Measurements from ENCODE around the gene ARIH2.
"Not testable (repeated sequence)": the region's sequence is repeated elsewhere in the genome, so short reads cannot be mapped to it uniquely, and the experiment has no call there.

The ARIH2 gene

DNA sequence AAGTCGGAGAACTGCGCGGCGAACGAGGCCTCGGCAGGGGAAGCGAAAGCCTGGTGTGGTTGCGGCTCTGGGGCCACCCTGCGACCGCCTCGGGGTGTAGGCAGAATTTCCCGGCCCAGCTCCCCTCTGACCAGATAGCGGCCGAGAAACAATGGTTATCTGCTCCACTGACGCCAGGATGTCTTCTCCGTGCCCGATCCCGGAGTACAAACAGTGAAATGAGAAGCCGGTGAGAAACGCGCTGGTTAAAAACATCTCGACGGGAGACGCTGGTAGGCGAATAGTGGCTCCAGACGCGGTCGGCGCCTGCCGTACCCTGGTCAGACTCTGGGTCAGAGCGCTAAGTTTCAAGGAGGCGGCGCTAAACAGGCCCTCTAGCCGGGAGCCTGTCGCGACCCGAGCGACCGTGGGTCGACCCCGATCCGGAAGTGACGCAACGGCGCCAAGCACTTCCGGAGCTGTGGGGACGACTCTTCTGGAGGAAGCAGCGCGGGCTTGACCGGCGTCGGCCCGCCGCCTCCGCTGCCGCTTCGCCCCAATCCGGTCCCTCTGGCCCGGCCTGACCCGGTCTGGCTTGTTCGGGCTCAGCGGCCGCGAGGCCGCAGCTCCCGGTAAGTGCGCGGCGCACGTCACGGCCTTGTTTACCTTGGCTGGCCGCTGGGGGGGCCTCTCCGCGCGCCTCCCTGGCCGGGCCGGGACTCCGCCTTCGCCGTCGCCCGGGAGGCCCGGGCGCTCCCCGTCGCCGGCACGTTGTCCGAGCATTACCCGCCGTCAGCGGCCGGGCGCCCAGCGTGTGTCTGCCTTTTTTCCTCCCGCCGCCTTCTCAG is at the start of gene ARIH2:
Gene ARIH2, plus strand, starts transcription at position 455 of the 827 bp plus-strand sequence. CDS start 8,717 bp downstream, outside the sequence.
- DNase-seq (ENCODE audit: low read depth in 1 of 2, low spot score in 1 of 2) = peak; percentile 70 to 81

DNA sequence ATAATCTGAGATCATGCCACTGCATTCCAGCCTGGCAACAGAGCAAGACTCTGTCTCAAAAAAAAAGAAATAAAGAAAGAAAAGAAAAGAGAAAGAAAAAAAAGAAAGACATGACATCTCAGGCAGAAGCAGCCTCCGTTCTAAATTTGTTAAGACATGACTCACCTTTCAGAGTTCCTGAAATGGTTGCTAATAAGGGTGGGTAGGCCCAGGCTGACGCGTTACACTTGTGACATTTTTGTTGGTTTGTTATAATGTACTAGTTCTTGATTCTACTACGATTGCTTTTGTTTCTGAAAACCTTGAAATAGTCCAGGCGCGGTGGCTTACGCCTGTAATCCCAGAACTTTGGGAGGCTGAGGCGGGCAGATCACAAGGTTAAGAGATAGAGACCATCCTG is 41.0 kb upstream of the ARIH2 start:
- DNase-seq (ENCODE audit: low read depth in 1 of 2, low spot score in 1 of 2) = no peak

DNA sequence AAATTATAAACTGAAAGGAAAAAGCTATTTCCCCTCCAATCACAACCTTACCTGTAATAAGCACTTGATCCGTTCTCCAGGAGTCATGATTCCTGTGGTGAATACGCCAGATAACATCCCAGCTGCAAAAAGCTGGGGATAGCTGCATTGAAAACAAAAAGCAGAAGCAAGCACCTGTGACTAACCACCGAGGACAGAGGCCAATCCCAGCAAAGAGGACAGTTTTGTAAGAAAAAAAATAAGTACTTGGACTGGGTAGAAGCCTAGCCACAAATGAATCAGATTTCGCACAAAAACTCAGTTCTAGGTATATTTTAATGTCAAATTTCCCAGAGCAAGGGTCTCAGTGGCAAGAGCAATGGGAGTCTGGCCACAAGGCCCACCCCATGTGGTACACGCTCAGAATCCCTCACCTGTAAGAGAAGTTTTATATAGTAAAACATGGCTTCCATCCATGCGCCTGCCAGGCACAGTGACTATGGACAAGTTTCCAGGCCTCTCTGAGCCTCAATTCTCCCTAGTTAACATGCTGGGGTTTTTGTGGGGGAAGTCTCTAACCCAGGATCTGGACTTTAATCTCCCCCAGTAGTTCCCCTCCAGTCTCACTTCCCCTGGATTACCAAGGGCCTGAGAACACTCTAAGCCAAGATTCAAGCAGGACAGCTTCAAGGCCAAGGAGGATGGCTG is 39.2 kb upstream of the ARIH2 start:
- no peak for DNase-seq (ENCODE audit: low read depth in 1 of 2, low spot score in 1 of 2)

DNA sequence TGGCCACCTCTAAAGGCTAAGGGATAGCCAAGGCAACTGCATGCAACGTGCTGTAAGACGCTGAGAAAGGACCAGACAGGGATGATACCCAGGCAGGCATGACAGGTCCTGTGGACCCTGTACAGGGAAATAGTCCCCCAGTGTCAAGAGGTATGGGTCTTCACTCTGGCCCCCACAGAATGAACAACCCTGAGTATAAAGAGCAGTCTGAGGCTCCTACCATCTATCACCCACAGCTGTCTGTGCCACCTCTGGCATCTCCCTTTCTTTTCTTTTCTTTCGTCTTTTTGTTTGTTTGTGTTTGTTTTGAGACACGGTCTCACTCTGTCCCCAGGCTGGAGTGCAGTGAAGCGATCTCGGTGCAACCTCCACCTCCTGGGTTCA is 38.7 kb upstream of the ARIH2 start:
- DNase-seq (ENCODE audit: low read depth in 1 of 2, low spot score in 1 of 2) = no peak

DNA sequence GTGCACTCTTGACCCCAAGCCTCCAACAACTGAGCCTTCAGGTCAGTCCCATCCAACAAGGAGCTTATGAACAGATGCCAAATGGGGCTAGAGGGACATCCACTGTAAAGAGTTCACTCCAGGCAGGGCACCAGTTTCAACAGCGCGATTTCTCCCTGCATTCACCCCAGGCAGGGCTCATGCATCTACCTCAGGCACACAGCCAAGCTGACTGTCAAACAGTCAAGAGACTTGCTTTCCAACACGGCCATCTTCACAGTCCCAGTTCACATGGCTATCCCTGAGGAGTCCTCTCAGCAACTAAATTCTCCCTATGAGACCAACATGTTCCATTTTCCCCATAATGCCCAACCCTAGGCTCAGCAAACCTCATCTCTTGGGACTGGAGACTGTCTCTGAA is 37.6 kb upstream of the ARIH2 start:
- DNase-seq (ENCODE audit: low read depth in 1 of 2, low spot score in 1 of 2) = no peak

DNA sequence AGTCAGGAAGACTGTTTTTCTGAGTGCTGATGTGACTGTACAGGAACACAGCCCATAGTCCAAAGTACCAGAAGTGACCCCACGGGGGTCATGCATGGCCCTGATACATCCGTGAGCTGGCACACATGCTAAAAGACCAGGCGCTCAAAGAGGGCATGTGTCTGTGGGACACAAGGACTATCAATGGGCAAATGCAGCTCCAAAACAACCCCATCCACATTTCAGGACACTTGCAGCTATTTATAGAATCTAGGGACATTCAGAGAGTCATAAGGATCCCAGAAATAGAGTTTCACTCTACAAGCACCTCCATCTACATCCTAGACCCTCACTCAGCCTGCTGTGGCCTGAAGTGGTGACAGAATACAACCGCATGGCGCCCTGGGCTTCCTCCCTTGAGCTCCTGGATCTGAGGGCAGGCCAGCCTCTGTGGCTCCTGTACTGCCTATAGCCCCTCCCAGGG is 37.0 kb upstream of the ARIH2 start:
- no peak for DNase-seq (ENCODE audit: low read depth in 1 of 2, low spot score in 1 of 2)

DNA sequence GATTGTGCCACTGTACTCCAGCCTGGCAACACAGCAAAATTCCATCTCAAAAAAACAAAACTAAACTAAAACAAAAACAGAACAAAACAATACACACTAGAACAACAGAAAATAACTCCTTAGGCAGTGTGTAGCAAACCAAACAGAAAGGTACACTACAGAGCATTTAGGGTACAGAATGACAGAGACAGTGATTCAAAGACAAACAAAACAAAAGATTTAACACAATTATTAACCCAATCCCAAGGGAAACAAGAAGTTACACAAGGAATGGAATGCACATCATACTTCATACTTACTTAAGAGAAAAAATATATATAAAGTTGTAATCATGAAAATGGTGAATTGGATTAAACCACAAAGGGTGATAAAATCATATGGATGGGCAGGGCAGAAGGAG is 32.9 kb upstream of the ARIH2 start:
- DNase-seq (ENCODE audit: low read depth in 1 of 2, low spot score in 1 of 2) = no peak

DNA sequence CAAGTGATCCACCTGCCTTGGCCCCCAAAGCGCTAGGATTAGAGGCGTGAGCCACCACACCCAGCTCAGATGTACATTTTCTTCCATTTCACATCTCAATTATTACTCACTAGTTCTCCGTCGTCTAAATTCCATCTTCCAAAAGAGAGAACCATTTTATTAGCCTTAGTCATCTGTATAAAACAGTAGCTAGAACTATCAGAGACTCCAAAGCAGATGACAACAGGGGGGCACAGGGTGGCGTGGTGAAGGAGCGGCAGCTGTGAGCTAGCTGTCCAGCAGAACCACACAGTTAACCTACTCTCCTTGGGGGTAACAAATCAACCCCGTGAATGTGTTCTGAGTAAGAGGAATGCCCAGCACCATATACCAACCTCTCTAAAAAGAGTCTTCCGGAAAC is 27.0 kb upstream of the ARIH2 start:
- no peak for DNase-seq (ENCODE audit: low read depth in 1 of 2, low spot score in 1 of 2)

DNA sequence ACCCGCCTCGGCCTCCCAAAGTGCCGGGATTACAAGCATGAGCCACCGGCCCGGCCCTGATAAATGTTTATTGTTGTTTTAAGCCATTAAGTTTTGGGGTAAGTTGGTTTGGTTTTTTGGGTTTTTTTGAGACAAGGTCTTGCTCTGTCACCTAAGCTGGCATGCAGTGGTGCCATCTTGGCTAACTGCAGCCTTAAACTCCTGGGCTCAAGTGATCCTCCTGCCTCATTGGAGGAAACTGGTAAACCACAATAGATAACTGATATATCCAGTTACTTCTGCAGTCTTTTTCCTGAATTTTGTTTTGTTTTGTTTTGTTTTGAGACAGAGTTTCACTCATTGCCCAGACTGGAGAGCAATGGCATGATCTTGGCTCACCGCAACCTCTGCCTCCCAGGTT is 24.1 kb upstream of the ARIH2 start:
- no peak for DNase-seq (ENCODE audit: low read depth in 1 of 2, low spot score in 1 of 2)

DNA sequence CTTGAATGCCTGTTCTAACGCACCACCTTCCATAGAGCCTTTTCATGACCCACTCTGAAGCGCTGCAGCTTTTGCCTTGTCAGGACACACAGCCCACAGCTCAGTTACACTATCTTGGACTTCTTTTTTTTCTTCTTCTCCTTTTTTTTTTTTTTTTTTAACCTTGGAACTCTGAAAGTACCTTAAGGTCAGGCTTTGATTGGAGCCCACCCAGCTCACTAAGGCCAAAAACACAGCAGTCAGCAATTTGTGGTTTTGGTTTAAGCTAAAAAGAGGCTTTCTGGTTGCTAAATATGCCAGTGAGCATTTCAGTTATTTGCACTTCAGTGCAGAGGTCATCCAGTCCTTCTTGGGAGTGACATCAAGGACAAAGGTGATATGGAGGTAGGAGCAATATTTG is 21.7 kb upstream of the ARIH2 start:
- DNase-seq (ENCODE audit: low read depth in 1 of 2, low spot score in 1 of 2) = no peak

DNA sequence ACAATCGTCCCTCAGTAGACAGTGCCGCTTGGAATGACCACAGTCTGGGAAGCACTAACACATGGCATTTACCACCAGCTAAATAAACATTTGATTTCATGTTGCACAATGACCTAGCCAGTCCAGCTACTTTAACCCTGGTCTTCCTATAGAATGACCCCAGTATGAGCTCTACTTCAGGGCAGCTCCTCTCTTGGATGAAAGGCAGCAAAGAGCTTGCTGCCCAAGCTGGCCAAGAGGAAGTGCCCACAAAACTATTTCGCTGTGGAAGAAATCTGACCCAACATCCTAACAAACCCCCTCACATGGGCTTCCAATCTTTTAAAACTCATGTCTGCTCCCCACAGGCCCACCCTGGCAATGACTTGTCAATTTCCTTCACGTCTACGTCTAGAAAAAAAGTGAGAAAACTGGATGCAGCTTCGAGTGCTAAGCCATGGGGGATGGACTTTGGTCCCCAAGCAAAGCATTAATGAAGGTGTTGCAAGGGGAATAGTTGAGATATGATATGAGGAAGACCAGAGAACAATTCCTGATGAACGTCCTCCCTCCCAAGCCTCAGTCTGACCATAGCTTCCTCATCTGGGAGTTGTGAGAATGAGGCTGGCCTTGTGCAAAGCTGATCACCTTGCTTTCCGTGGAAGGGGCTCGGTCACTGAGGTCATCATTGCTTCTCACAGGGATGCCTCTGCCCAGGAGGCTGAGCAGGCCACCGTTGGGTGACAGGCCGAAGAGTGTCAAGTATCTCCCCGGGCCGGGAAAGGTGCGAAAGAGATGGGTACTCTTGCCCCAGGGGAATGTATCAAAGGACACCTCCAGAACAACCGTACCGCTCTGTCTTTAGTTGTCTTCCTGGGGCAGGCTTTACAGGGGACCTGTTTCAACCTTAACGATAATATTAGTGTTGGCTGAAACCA is 20.9 kb upstream of the ARIH2 start:
- no peak for DNase-seq (ENCODE audit: low read depth in 1 of 2, low spot score in 1 of 2)

DNA sequence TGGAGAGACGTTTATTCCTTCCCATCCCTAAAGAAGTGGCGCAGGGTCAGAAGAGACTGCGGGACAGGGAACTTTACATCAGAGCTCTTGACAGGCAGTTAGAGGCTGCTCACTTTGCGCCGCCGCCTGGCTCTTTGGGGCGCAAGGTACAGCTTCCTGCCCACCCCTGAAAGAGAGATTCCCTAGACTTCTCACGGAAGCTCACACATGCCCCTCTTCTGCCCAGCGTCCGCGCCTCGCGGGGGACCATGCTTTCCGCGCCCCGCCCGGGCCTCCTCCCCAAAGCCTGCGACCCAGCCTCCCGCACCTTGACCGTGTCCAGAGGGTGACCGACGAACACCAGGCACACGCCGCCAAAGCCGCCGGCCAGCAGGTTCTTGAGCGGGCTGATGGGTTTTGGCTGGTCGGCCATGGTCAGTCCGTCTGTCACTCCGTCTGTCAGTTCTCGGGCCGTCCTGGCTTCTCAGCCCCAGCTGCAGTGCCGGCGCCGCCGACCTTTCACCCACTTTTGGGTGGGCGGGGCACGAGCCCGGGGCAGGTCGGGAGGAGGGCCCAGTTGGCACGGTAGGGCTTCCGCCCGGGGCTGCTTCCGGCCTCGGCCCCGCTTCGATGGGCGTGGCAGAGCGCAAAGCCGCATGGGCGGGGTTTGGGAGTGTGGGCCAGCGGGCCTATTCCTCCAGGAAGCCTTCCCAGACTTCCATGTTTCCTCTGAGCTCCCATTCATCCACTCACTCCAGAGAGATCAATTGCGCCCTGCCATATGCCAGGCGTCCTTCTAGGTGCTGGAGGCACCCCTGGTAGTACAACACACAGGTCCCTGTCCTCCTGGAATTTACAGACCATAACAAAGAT is 20.0 kb upstream of the ARIH2 start, which contains the start of gene SLC25A20:
Gene SLC25A20, minus strand, starts transcription at position 500 of the 852 bp plus-strand sequence. Its CDS starts 88 bp downstream, at position 412.
- DNase-seq (ENCODE audit: low read depth in 1 of 2, low spot score in 1 of 2) = peak; percentile 80 to 87

DNA sequence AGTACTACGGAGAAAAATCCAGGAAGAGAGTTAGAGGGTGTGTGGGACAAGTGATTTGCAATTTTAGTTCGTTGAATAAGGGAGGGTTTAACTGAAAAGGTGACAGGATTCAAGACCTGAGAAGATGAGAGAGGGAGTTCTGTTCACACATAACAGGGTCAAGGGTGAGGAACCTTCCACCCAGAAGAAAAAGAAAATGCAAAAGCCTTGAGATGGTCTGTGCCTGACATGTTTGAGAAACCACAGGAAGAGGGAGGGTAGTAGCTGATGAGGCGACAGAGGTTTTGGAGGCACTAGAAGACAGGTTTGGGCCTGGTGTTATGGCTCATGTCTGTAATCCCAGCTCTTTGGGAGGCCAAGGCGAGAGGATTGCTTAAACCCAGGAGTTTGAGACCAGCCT is 19.4 kb upstream of the ARIH2 start:
- no peak for DNase-seq (ENCODE audit: low read depth in 1 of 2, low spot score in 1 of 2)

DNA sequence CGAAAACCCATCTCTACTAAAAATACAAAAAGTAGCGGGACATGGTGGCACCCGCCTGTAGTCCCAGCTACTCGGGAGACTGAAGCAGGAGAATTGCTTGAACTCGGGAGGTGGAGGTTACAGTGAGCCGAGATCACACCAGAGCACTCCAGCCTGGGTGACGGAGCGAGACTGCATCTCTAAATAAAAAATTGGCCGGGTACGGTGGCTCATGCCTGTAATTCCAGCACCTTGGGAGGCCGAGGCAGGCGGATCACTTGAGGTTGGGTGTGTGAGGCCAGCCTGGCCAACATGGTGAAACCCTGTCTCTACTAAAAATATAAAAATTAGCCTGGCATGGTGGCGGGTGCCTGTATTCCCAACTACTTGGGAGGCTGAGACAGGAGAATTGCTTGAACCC is 11.6 kb upstream of the ARIH2 start:
- not testable (repeated sequence) for DNase-seq (ENCODE audit: low read depth in 1 of 2, low spot score in 1 of 2)

DNA sequence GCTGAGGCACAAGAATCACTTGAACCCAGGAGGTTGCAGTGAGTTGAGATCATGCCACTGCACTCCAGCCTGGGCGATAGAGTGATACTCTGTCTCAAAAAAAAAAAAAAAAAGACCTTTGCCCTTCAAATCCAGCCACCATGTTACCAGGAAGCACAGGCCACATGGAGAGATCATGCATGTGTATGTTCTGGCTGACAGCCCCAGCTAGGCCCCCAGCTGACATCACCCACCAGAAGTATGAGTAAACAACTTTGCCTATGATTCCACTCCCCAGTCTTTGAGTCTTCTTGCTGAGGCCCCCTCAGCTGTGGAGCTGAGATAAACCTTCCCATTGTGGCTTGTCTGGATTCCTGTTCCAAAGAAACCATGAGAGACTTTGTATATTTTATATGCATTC is 3.3 kb upstream of the ARIH2 start:
- DNase-seq (ENCODE audit: low read depth in 1 of 2, low spot score in 1 of 2) = no peak

DNA sequence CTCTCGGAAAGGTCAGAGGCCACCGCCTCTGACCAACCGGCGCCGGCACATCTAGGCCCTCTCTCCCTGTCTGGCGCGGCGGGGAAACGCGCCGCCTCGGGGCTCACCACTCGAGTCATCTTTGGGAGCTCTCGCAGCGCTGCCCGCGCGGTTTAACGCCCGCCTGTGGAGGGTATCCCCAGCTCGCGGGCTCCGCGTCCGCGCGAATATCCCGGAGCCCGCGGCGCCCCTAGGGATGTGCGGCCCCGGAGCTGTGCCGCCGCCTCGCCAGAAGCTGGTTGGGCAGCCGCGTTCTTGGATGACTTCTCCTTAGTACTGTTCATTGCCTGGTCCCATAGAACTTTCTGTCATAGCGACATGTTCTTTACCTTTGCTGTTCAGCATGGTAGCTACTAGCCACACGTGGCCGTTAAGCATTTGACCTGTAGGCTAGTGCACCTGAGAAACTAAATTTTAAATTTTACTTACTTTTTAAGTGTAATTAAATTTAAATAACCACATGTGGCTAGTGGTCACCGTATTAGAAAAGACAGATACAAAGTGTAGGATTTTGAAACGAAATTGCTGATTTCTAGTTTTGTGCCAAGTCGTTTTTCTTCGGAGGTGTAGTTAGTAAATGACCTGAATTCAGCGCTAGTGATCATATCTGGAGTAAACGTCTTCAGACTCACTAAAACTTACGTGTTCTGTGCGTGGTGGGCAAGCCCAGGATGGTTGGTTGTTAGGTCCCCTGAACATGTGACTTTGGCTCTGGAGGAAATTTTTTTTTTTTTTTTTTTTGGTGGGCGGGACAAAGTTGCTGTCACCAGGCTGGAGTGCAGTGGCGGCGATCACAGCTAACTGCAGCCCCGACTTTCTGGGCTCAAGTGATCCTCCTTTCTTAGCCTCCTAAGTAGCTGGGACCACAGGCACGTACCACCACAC is 835 bp downstream of the ARIH2 start:
- DNase-seq (ENCODE audit: low read depth in 1 of 2, low spot score in 1 of 2) = peak; percentile 14 to 40

DNA sequence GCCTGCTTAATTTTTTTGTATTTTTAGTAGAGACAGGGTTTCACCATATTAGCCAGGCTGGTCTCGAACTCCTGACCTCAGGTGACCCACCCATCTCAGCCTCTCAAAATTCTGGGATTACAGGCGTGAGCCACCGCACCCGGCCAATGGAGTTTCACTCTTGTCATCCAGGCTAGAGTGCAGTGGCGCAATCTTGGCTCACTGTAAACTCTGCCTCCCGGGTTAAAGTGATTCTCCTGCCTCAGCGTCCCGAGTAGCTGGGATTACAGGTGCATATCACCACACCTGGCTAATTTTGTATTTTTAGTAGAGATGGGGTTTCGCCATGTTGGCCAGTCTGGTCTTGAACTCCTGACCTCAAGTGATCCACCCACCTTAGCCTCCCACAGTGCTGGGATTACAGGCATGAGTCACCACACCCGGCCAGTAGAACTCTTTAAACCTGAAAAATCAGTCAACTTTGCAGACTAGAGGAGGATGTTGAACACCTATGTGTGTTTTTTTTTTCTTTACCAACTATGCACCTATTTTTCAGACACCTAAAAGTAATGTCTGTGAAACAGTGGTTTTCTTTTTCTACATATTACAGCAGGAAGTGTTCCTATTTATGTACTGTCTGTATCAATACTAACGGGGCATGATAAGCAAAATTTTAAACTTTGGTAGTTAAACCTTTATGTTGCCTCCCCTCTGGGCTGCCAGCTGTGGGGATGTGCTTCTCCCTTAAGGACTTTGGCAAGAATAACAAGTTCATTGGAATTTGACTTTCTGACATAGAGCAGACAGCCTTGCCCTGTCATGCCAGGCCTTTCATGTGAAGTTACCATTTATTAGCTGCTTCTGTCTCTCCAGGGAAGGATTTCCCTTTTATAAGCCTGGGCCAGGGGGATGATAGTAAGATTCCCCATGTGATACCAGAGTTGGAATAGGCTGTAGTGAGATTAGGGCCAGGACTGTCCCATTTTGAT is 8.1 kb downstream of the ARIH2 start:
- DNase-seq (ENCODE audit: low read depth in 1 of 2, low spot score in 1 of 2) = no peak

DNA sequence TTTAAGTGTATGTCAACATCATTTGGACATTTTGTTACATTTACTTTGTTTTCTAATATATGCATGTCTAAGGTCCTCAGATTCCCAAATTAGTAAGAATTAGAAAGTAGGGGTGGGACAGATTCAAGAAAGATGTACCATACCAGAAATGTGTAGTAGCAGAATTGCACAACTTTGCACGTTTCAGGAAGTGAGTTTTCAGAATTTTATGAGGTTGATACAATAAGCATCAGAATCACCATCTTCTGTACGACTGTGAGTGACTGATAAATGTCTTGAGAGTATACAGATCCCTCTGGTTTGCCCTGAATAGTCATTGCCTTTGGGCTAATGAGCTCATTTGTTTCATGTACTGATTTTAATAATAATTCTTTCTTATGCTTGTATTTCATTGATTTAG is 9.3 kb downstream of the ARIH2 start:
- no peak for DNase-seq (ENCODE audit: low read depth in 1 of 2, low spot score in 1 of 2)

All from activated T-helper 1 cell treated with anti-CD3 and anti-CD28 coated beads, Interleukin-2, amount 50 U/mL, for 16 hours (primary cell).